ENCODE results near the gene KRT35.

- no peak for TF ChIP-seq POLR2A (IDR thresholded peaks at IDR 0.05)
- TF ChIP-seq CTCF (IDR thresholded peaks at IDR 0.05 in 8 of 11, conservative IDR thresholded peaks at IDR 0.05 in 3 of 11): no peak
- no peak for TF ChIP-seq POLR2AphosphoS5 (IDR thresholded peaks at IDR 0.05)
Measured at GRCh38 chr17:41503202-41503601, 22.3 kb upstream of the KRT35 start.

Data from spleen (tissue), 7 donors.